ENCODE data around the gene DDB1. TPM values are rescaled to one million over a fixed set of nuclear protein-coding genes. Genes with fewer than 3 reads are reported as not detected.

Gene DDB1
- total and polyA plus RNA-seq, 2 of the 13 experiments (the other 11 are each of a cell fraction or from before 2014, with no cell fraction given), result 217 to 266 TPM

GRCh38 chr11:61294717-61295595, 37.9 kb downstream of the DDB1 start, which contains the start of gene VWCE (continued):
- TF ChIP-seq CREB3 (CRISPR knock-in tag; IDR thresholded peaks at IDR 0.05), result no peak
- peak; percentile 36 for TF ChIP-seq U2AF1 (optimal IDR thresholded peaks at IDR 0.05; ENCODE audit: low read depth, low read length)
- TF ChIP-seq BRD4 (CRISPR knock-in tag; IDR thresholded peaks at IDR 0.05), result no peak; the same call in 1 of the 2 replicates
- TF ChIP-seq NR2F2 (IDR thresholded peaks at IDR 0.05; ENCODE audit: borderline replicate concordance, low read depth), result peak; percentile 48; the same call in 1 of the 2 replicates
- peak; percentile 15; the same call in 1 of the 2 replicates for TF ChIP-seq TEF (CRISPR knock-in tag; IDR thresholded peaks at IDR 0.05)
- no peak for TF ChIP-seq RAD51 (IDR thresholded peaks at IDR 0.05; ENCODE audit: borderline replicate concordance)
- TF ChIP-seq IKZF1 (IDR thresholded peaks at IDR 0.05), result no peak
- peak; percentile 53; the same call in 1 of the 2 replicates for TF ChIP-seq ZNF331 (CRISPR knock-in tag; IDR thresholded peaks at IDR 0.05)
- no peak for TF ChIP-seq SCMH1 (CRISPR knock-in tag; IDR thresholded peaks at IDR 0.05; ENCODE audit: borderline replicate concordance)
- TF ChIP-seq DNMT1 (CRISPR knock-in tag; IDR thresholded peaks at IDR 0.05), result no peak
- TF ChIP-seq ZSCAN31 (CRISPR knock-in tag; IDR thresholded peaks at IDR 0.05; ENCODE audit: low read depth), result peak; percentile 70; the same call in 1 of the 2 replicates
- no peak for TF ChIP-seq CEBPZ (IDR thresholded peaks at IDR 0.05; ENCODE audit: low read length)
- TF ChIP-seq HINFP (CRISPR knock-in tag; IDR thresholded peaks at IDR 0.05; ENCODE audit: low read depth), result 0 out of 2 replicates have a peak, but pooled peaks have one; percentile 71
- no peak for TF ChIP-seq SNRNP70 (IDR thresholded peaks at IDR 0.05; ENCODE audit: low read depth, low read length)
- TF ChIP-seq ZSCAN21 (CRISPR knock-in tag; IDR thresholded peaks at IDR 0.05; ENCODE audit: borderline replicate concordance), result peak; percentile 60
- 0 out of 2 replicates have a peak, but pooled peaks have one; percentile 82 for TF ChIP-seq ISX (CRISPR knock-in tag; conservative IDR thresholded peaks at IDR 0.05)
- TF ChIP-seq HOXD1 (CRISPR knock-in tag; IDR thresholded peaks at IDR 0.05), result peak; percentile 89; the same call in 1 of the 2 replicates
- TF ChIP-seq TEAD2 (CRISPR knock-in tag; IDR thresholded peaks at IDR 0.05), result no peak
